ENCODE measurements around the gene IRGC. TPM values are rescaled to one million over a fixed set of nuclear protein-coding genes. Genes with fewer than 3 reads are reported as not detected.

The IRGC gene
- total RNA-seq, 4 donors from 2014 or later = not detected

- in situ Hi-C loops (cut with MboI; ENCODE audit: low sequenced_read_pairs in 4 of 4) = no loop called here
- peaks cover 0 to 10% (median 0%) of the 10 kb centered on the region in 3 donors for H3K27me3 ChIP-seq
- DNase-seq = no peak
- H3K4me3 ChIP-seq = no peak overlapping the region
- H3K36me3 ChIP-seq = no peaks in the 10 kb centered on the region
- no peak for TF ChIP-seq POLR2A (IDR thresholded peaks at IDR 0.05)
- H3K27ac ChIP-seq = no peak overlapping the region
- intact Hi-C loops (cut with DNase I; ENCODE audit: low total_unique reads) = no loop called here
- no peaks in the 10 kb centered on the region for H3K9me3 ChIP-seq
- no peak for ATAC-seq
- no peaks in the 10 kb centered on the region for H3K4me1 ChIP-seq
These were observed 52.6 kb downstream of the IRGC start for GRCh38 chr19:43768273-43769050.

GRCh38 chr19:43769256-43769655 is 53.4 kb downstream of the IRGC start:
- no peak for DNase-seq

More at GRCh38 chr19:43769256-43769655, 53.4 kb downstream of the IRGC start:
- Histone ChIP-seq H3K9me3 (no peaks in the 10 kb centered on the region), H3K4me1 (peaks cover 0 to 2% of the 10 kb centered on the region in 2 donors), H3K36me3 (no peaks in the 10 kb centered on the region), H3K27ac (no peak overlapping the region), H3K27me3 (peaks cover 0 to 16% (median 0%) of the 10 kb centered on the region in 3 donors), H3K4me3 (no peak overlapping the region)
- in situ Hi-C loops (cut with MboI; ENCODE audit: low sequenced_read_pairs in 4 of 4) (no loop called here), intact Hi-C loops (cut with DNase I; ENCODE audit: low total_unique reads) (no loop called here)
- ATAC-seq = no peak
- TF ChIP-seq CTCF (IDR thresholded peaks at IDR 0.05 in 4 of 5, conservative IDR thresholded peaks at IDR 0.05 in 1 of 5) = no peak
- no peak for TF ChIP-seq POLR2A (IDR thresholded peaks at IDR 0.05)

Other genes with a start within 250 kb of the IRGC start
- gene PHLDB3, start 211.3 kb upstream of the IRGC start, total RNA-seq = 1 to 10 TPM; 1.5 to 9.6 (median 6.7) TPM
- 10 to 100 TPM; 18.6 to 34.8 (median 29.2) TPM for gene ETHE1, start 188.9 kb upstream of the IRGC start, total RNA-seq
- not detected for gene ZNF575, start 182.9 kb upstream of the IRGC start, total RNA-seq
- 10 to 100 TPM in 3 of 4 donors, 1 to 10 TPM in 1; 9.3 to 20.3 (median 16.7) TPM for gene XRCC1, start 140.5 kb upstream of the IRGC start, total RNA-seq
- gene PINLYP, start 140.3 kb upstream of the IRGC start, total RNA-seq = 1 to 10 TPM in 1 of 4 donors, not detected in 3; 1.2 TPM
- gene IRGQ, start 119.9 kb upstream of the IRGC start, total RNA-seq = 10 to 100 TPM; 20.2 to 25.8 (median 23.6) TPM
- gene ZNF576, start 119.5 kb upstream of the IRGC start, total RNA-seq = 10 to 100 TPM in 2 of 4 donors, 1 to 10 TPM in 2; 6.9 to 19.8 (median 11.6) TPM
- gene SRRM5, start 104.0 kb upstream of the IRGC start, total RNA-seq = under 1 TPM in 3 of 4 donors, not detected in 1; 0.09 to 0.49 (median 0.25) TPM
- 10 to 100 TPM; 15.4 to 26.7 (median 20.0) TPM for gene ZNF428, start 96.4 kb upstream of the IRGC start, total RNA-seq
- gene CADM4, start 76.2 kb upstream of the IRGC start, total RNA-seq = 1 to 10 TPM; 2.6 to 4.5 (median 4.2) TPM
- gene PLAUR, start 45.9 kb upstream of the IRGC start, total RNA-seq = 1 to 10 TPM in 3 of 4 donors, under 1 TPM in 1; 0.41 to 8.7 (median 3.4) TPM
- 1 to 10 TPM; 4.5 to 9.1 (median 7.1) TPM for gene SMG9, start 38.9 kb downstream of the IRGC start, total RNA-seq
- gene KCNN4, start 64.9 kb downstream of the IRGC start, total RNA-seq = 1 to 10 TPM in 3 of 4 donors, not detected in 1; 1.1 to 4.1 (median 1.7) TPM
- gene LYPD5, start 86.4 kb downstream of the IRGC start, total RNA-seq = 1 to 10 TPM in 1 of 4 donors, under 1 TPM in 1, not detected in 2; 0.35 to 1.4 TPM
- 1 to 10 TPM; 1.4 to 7.3 (median 2.1) TPM for gene ZNF283, start 111.2 kb downstream of the IRGC start, total RNA-seq
- gene ZNF404, start 167.9 kb downstream of the IRGC start, total RNA-seq = under 1 TPM; 0.29 to 0.87 (median 0.49) TPM
- gene ZNF45, start 219.2 kb downstream of the IRGC start, total RNA-seq = 1 to 10 TPM; 2.8 to 7.7 (median 4.0) TPM
- gene ZNF221, start 235.2 kb downstream of the IRGC start, total RNA-seq = 10 to 100 TPM in 1 of 4 donors, 1 to 10 TPM in 1, under 1 TPM in 2; 0.76 to 15.3 (median 0.96) TPM